Retinal pigment epithelial cell (primary cell): ENCODE results near the gene VAT1.

Source experiments
- DNase-seq: peaks from one replicate; pipeline ENCODE4 v3.0.0-alpha.2; 2010; ENCODE audit warnings: low read depth
- H3K4me3 ChIP-seq: 2 replicates; pipeline ENCODE4 v1.5.1; 2011; ENCODE audit warnings: mild to moderate bottlenecking, low read length, control low read depth, moderate library complexity
- CTCF ChIP-seq: conservative IDR thresholded peaks from 2 replicates; pipeline ENCODE4 v1.5.1; 2011; ENCODE audit warnings: low read depth, low read length, control low read depth, inconsistent platforms

Gene VAT1

GRCh38 chr17:43039646-43040045, 17.5 kb upstream of the VAT1 start:
- H3K4me3 ChIP-seq: no peak overlapping the region
- DNase-seq: no peak
- TF ChIP-seq CTCF: no peak

- no peak for TF ChIP-seq CTCF
- H3K4me3 ChIP-seq: no peak overlapping the region
- no peak for DNase-seq
Measured at GRCh38 chr17:43034894-43035293, 12.7 kb upstream of the VAT1 start.

- no peak overlapping the region for H3K4me3 ChIP-seq
- no peak for TF ChIP-seq CTCF
- no peak for DNase-seq
Measured at GRCh38 chr17:43033948-43034881, 12.0 kb upstream of the VAT1 start.

GRCh38 chr17:43031666-43032065, 9.5 kb upstream of the VAT1 start:
- no peak overlapping the region for H3K4me3 ChIP-seq
- no peak for TF ChIP-seq CTCF
- no peak for DNase-seq

GRCh38 chr17:43030137-43030767, 8.1 kb upstream of the VAT1 start:
- no peak for TF ChIP-seq CTCF
- DNase-seq: no peak
- no peak overlapping the region for H3K4me3 ChIP-seq

GRCh38 chr17:43028221-43028861, 6.2 kb upstream of the VAT1 start:
- no peak for TF ChIP-seq CTCF
- DNase-seq: no peak
- no peak overlapping the region for H3K4me3 ChIP-seq
